ENCODE measurements around the gene ENC1. TPM values are rescaled to one million over a fixed set of nuclear protein-coding genes. Genes with fewer than 3 reads are reported as not detected.

The ENC1 gene
- total RNA-seq, 1 donor: 3.5 TPM

GRCh38 chr5:74659172-74659571, 18.6 kb upstream of the ENC1 start:
- DNase-seq (ENCODE audit: low read depth in 2 of 3, low spot score in 2 of 3): no peak

- DNase-seq (ENCODE audit: low read depth in 2 of 3, low spot score in 2 of 3): no peak
These were observed 16.6 kb upstream of the ENC1 start for GRCh38 chr5:74657165-74657564.

- DNase-seq (ENCODE audit: low read depth in 2 of 3, low spot score in 2 of 3): no peak
These were observed 15.2 kb upstream of the ENC1 start for GRCh38 chr5:74655716-74656115.

- no peak for DNase-seq (ENCODE audit: low read depth in 2 of 3, low spot score in 2 of 3)
These were observed 14.7 kb upstream of the ENC1 start for GRCh38 chr5:74655206-74655605.

GRCh38 chr5:74653991-74654390, 13.5 kb upstream of the ENC1 start:
- DNase-seq (ENCODE audit: low read depth in 2 of 3, low spot score in 2 of 3): no peak

- DNase-seq (ENCODE audit: low read depth in 2 of 3, low spot score in 2 of 3): no peak
These were observed 12.0 kb upstream of the ENC1 start for GRCh38 chr5:74652576-74652975.

- DNase-seq (ENCODE audit: low read depth in 2 of 3, low spot score in 2 of 3): no peak
These were observed 11.2 kb upstream of the ENC1 start for GRCh38 chr5:74651710-74652109.

- DNase-seq (ENCODE audit: low read depth in 2 of 3, low spot score in 2 of 3): no peak
These were observed 9.0 kb upstream of the ENC1 start for GRCh38 chr5:74649421-74649973.

GRCh38 chr5:74648835-74649293, 8.3 kb upstream of the ENC1 start:
- peak in 2 of 3 donors; percentile 51 to 77 for DNase-seq (ENCODE audit: low read depth in 2 of 3, low spot score in 2 of 3)

GRCh38 chr5:74647096-74647495, 6.6 kb upstream of the ENC1 start:
- DNase-seq (ENCODE audit: low read depth in 2 of 3, low spot score in 2 of 3): no peak

GRCh38 chr5:74643111-74643562, 2.6 kb upstream of the ENC1 start:
- DNase-seq (ENCODE audit: low read depth in 2 of 3, low spot score in 2 of 3): no peak

GRCh38 chr5:74642543-74642863, 2.0 kb upstream of the ENC1 start:
- DNase-seq (ENCODE audit: low read depth in 2 of 3, low spot score in 2 of 3): no peak

- peak in 2 of 3 donors; percentile 53 to 68 for DNase-seq (ENCODE audit: low read depth in 2 of 3, low spot score in 2 of 3)
These were observed 1.4 kb upstream of the ENC1 start for GRCh38 chr5:74641735-74642542.

- DNase-seq (ENCODE audit: low read depth in 2 of 3, low spot score in 2 of 3): peak in 2 of 3 donors; percentile 34 to 66
These were observed 616 bp upstream of the ENC1 start for GRCh38 chr5:74640954-74641734.

GRCh38 chr5:74639807-74640449, 600 bp downstream of the ENC1 start:
- DNase-seq (ENCODE audit: low read depth in 2 of 3, low spot score in 2 of 3): peak in 2 of 3 donors; percentile 41 to 63

GRCh38 chr5:74638970-74639806, 1.3 kb downstream of the ENC1 start:
- peak in 1 of 3 donors; percentile 14 for DNase-seq (ENCODE audit: low read depth in 2 of 3, low spot score in 2 of 3)

- no peak for DNase-seq (ENCODE audit: low read depth in 2 of 3, low spot score in 2 of 3)
These were observed 2.0 kb downstream of the ENC1 start for GRCh38 chr5:74638544-74638969.

- DNase-seq (ENCODE audit: low read depth in 2 of 3, low spot score in 2 of 3): no peak
These were observed 4.0 kb downstream of the ENC1 start for GRCh38 chr5:74636552-74636951.

GRCh38 chr5:74636149-74636548, 4.4 kb downstream of the ENC1 start:
- no peak for DNase-seq (ENCODE audit: low read depth in 2 of 3, low spot score in 2 of 3)
